Neuronal stem cell (in vitro differentiated cells): ENCODE measurements around the gene TP53RK.

ENCODE experiments used
- DNase-seq: peaks from one replicate; pipeline ENCODE4 v3.0.0-alpha.2; 2013; ENCODE audit warnings: low spot score
- H2AFZ ChIP-seq: one replicate; pipeline ENCODE4 v1.6.1; 2013; ENCODE audit warnings: mild to moderate bottlenecking, low read length, inconsistent platforms
- H2AK5ac ChIP-seq: 2 replicates; pipeline ENCODE4 v1.6.1; 2013; ENCODE audit warnings: low read depth, mild to moderate bottlenecking, inconsistent platforms, low read length, moderate library complexity, mixed read lengths
- H2BK120ac ChIP-seq: 2 replicates; pipeline ENCODE4 v1.6.1; 2013; ENCODE audit warnings: low read depth, mild to moderate bottlenecking, inconsistent platforms, low read length, moderate library complexity, mixed read lengths
- H2BK12ac ChIP-seq: one replicate; pipeline ENCODE4 v1.6.1; 2013; ENCODE audit warnings: low read length, inconsistent platforms
- H2BK15ac ChIP-seq: 2 replicates; pipeline ENCODE4 v1.6.1; 2013; ENCODE audit warnings: mild to moderate bottlenecking, low read length, inconsistent platforms, mixed read lengths
- H2BK5ac ChIP-seq: one replicate; pipeline ENCODE4 v1.6.1; 2013; ENCODE audit warnings: inconsistent platforms, mild to moderate bottlenecking, low read length, moderate library complexity
- H3K14ac ChIP-seq: one replicate; pipeline ENCODE4 v1.6.1; 2013; ENCODE audit warnings: low read length, inconsistent platforms
- H3K18ac ChIP-seq: 2 replicates; pipeline ENCODE4 v1.6.1; 2013; ENCODE audit warnings: low read length, inconsistent platforms
- H3K23ac ChIP-seq: 2 replicates; pipeline ENCODE4 v1.6.1; 2013; ENCODE audit warnings: low read depth, mild to moderate bottlenecking, mixed read lengths, low read length, inconsistent platforms; ENCODE audit not compliant: poor library complexity
- H3K27ac ChIP-seq: replicated peaks from 3 replicates; pipeline ENCODE4 v1.5.1; 2013; ENCODE audit warnings: low read length, inconsistent platforms
- H3K27me3 ChIP-seq, 3 experiments: 2 replicates each; pipeline ENCODE4 v1.6.1; 2013; ENCODE audit warnings: low read length in 3 of 3, mild to moderate bottlenecking in 2 of 3, inconsistent platforms in 1 of 3, low read depth in 1 of 3, mixed read lengths in 1 of 3, moderate library complexity in 1 of 3; ENCODE audit not compliant: control insufficient read depth in 3 of 3, insufficient read depth in 3 of 3
- H3K36me3 ChIP-seq, 2 donors: replicated peaks in 1 of 2; 2 replicates each; pipeline ENCODE4 v1.6.1; 2013; ENCODE audit warnings: low read length in 2 of 2; ENCODE audit not compliant: control insufficient read depth in 2 of 2, insufficient read depth in 2 of 2
- H3K4ac ChIP-seq: 2 replicates; pipeline ENCODE4 v1.6.1; 2013; ENCODE audit warnings: inconsistent platforms, mild to moderate bottlenecking, low read length, moderate library complexity
- H3K4me1 ChIP-seq, 2 donors: 1 replicate in 1 of 2; 2 replicates in 1 of 2; pipeline ENCODE4 v1.6.1; 2013; ENCODE audit warnings: low read length in 2 of 2, low read depth in 1 of 2; ENCODE audit not compliant: control insufficient read depth in 2 of 2, insufficient read depth in 1 of 2
- H3K4me2 ChIP-seq: one replicate; pipeline ENCODE4 v1.6.1; 2013; ENCODE audit warnings: mild to moderate bottlenecking, low read length, inconsistent platforms; ENCODE audit not compliant: insufficient read depth, poor library complexity, severe bottlenecking
- H3K4me3 ChIP-seq, 2 donors: 2 replicates each; pipeline ENCODE4 v1.5.1; 2013; ENCODE audit warnings: low read length in 2 of 2, mild to moderate bottlenecking in 2 of 2, inconsistent platforms in 1 of 2, moderate library complexity in 1 of 2
- H3K79me1 ChIP-seq: one replicate; pipeline ENCODE4 v1.6.1; 2013; ENCODE audit warnings: low read depth, mild to moderate bottlenecking, inconsistent platforms, low read length, moderate library complexity
- H3K9ac ChIP-seq: one replicate; pipeline ENCODE4 v1.6.1; 2013; ENCODE audit warnings: mild to moderate bottlenecking, low read depth, low read length, inconsistent platforms; ENCODE audit not compliant: poor library complexity
- H3K9me3 ChIP-seq, 2 donors: replicated peaks in 1 of 2; 2 replicates each; pipeline versions ENCODE3 to v1.6.1; 2013; ENCODE audit warnings: low read length in 2 of 2, mild to moderate bottlenecking in 2 of 2, inconsistent platforms in 1 of 2, low read depth in 1 of 2, mixed read lengths in 1 of 2, moderate library complexity in 1 of 2; ENCODE audit not compliant: control insufficient read depth in 2 of 2, insufficient read depth in 1 of 2
- H4K8ac ChIP-seq: one replicate; pipeline ENCODE4 v1.6.1; 2013; ENCODE audit warnings: low read depth, mild to moderate bottlenecking, inconsistent platforms, low read length, moderate library complexity
- H4K91ac ChIP-seq: one replicate; pipeline ENCODE4 v1.6.1; 2013; ENCODE audit warnings: low read length, low read depth, mild to moderate bottlenecking, inconsistent platforms; ENCODE audit not compliant: poor library complexity
- WGBS, 2 donors: extraction: QIAGEN DNeasy Blood & Tissue Kit; methylation state at CpG; one replicate each; pipeline ENCODE4 v1.1.7; 2013; ENCODE audit warnings: missing lambda C conversion rate in 2 of 2, mixed read lengths in 1 of 2; ENCODE audit not compliant: insufficient read length in 2 of 2, insufficient replicate concordance in 1 of 2; ENCODE audit errors: extremely low coverage in 2 of 2; 5-methylcytosine and 5-hydroxymethylcytosine counted together

TP53RK gene

DNA sequence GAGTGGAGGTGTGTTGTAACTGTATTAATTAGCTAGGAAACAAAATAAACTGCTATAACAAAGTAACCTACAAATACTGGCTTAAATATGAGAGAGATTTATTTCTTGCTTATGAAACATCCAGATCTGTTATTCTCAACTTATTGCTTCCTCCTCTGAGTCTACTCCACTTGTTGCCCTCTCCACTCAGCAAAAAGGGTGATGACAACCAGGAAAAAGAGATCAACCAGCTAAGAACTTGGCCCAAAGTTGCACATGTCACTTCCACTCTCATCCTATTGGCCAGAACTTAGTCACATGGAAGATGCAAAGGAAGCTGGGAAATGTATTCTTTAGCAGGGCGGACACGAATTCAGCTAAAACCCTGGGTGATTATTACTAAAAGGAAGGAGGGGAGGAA lies 5.2 kb upstream of the TP53RK start:
- no peak for DNase-seq

DNA sequence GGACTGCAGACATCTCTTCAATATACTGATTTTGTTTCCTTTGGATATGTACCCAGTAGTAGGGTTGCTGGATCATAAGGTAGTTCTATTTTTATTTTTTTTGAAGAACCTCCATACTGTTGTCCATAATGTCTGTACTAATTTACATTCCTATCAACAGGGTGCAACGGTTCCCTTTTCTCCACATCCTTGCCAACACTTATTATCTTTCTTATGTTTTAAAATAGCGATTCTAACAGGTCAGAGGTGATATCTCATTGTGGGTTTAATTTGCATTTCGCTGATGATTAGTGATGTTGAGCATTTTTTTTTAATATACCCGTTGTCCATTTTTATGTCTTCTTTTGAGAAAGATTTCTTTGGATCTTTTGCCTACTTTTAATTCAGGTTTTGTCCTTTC lies 2.0 kb upstream of the TP53RK start:
- Histone ChIP-seq H2BK12ac (no peak overlapping the region), H4K91ac (no peak overlapping the region), H3K4me2 (no peak overlapping the region), H3K18ac (no peak overlapping the region), H3K27me3 (no peaks in the 10 kb centered on the region), H3K4ac (no peak overlapping the region), H3K9ac (no peak overlapping the region), H2AFZ (no peak overlapping the region), H4K8ac (no peak overlapping the region), H2BK15ac (no peak overlapping the region), H2BK5ac (no peak overlapping the region), H3K4me3 (no peak overlapping the region), H3K36me3 (peaks cover 6 to 11% of the 10 kb centered on the region in 2 donors), H2BK120ac (no peak overlapping the region), H2AK5ac (no peak overlapping the region), H3K27ac (no peak overlapping the region), H3K4me1 (peaks cover 13 to 21% of the 10 kb centered on the region in 2 donors), H3K9me3 (no peaks in the 10 kb centered on the region), H3K23ac (no peak overlapping the region), H3K14ac (no peak overlapping the region), H3K79me1 (peaks cover 2% of the 10 kb centered on the region)
- no CpG with 5 or more reads among the region's 4 CpGs for WGBS, 2 donors
- no peak for DNase-seq

More for the DNA sequence above, 5.2 kb upstream of the TP53RK start:
- no peak overlapping the region for H3K18ac ChIP-seq
- no CpG with 5 or more reads among the region's 2 CpGs for WGBS, 2 donors
- no peak overlapping the region for H2AK5ac ChIP-seq
- H4K91ac ChIP-seq: no peak overlapping the region
- H3K36me3 ChIP-seq: no peaks in the 10 kb centered on the region
- no peak overlapping the region for H3K14ac ChIP-seq
- peaks cover 0 to 5% of the 10 kb centered on the region in 2 donors for H3K9me3 ChIP-seq
- H2BK12ac ChIP-seq: no peak overlapping the region
- no peak overlapping the region for H3K9ac ChIP-seq
- H3K27ac ChIP-seq: no peak overlapping the region
- no peaks in the 10 kb centered on the region for H3K79me1 ChIP-seq
- no peaks in the 10 kb centered on the region for H3K27me3 ChIP-seq
- H3K4me2 ChIP-seq: no peak overlapping the region
- H2BK120ac ChIP-seq: no peak overlapping the region
- no peak overlapping the region for H3K23ac ChIP-seq
- no peak overlapping the region for H3K4ac ChIP-seq
- no peak overlapping the region for H2BK5ac ChIP-seq
- H2BK15ac ChIP-seq: no peak overlapping the region
- H3K4me3 ChIP-seq: no peak overlapping the region
- peak overlapping the region; percentile 19 for H2AFZ ChIP-seq
- H4K8ac ChIP-seq: no peak overlapping the region
- peaks cover 7 to 34% of the 10 kb centered on the region in 2 donors for H3K4me1 ChIP-seq

DNA sequence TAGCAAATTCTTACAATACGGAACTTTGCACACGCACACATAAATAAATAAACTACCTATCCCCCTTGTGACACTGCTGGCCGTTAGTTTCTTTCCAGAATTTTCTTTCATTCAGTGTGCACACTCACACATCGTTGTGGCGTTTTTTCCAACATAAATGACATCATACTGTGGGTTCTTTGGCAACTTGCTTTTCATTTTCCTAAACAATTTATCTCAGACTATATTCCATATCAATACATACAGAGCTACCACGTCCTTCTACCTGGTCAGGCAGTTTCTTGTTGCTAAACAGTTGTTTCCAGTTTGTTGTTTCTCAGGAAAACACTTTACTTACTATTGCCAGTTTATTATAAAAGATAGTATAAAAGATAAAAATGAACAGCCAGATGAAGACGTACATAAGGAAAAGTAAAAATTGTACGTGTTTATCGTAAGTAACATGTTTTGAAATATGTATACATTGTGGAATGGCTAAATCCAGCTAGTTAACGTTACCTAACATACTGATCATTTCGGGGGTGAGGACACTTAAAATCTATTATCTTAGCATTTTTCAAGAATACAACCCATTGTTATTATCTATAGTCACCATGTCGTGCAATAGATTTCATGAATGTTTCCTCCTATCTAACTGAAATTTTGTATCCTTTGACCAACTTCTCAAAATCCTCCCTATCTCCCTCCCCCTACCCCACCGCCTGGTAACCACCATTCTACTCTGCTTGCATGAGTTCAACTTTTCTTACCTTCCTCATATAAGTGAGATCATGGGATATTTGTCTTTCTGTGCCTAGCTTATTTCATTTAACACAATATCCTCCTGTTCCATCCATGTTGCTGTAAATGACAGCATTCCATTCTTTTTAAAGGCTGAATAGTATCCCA lies 1.2 kb upstream of the TP53RK start:
- H2BK120ac ChIP-seq: no peak overlapping the region
- no peak overlapping the region for H4K91ac ChIP-seq
- no peak overlapping the region for H4K8ac ChIP-seq
- no peak overlapping the region for H2BK15ac ChIP-seq
- peak overlapping the region in 1 of 2 donors; percentile 46 for H3K4me3 ChIP-seq
- 100% methylated on average over 4 of the region's 13 CpGs; no CpG with 5 or more reads in 1 of the 2 donors for WGBS, 2 donors
- no peak overlapping the region for H3K23ac ChIP-seq
- no peak overlapping the region for H3K9ac ChIP-seq
- H3K27me3 ChIP-seq: no peaks in the 10 kb centered on the region
- H3K36me3 ChIP-seq: peaks cover 9 to 19% of the 10 kb centered on the region in 2 donors
- H3K4ac ChIP-seq: no peak overlapping the region
- H3K79me1 ChIP-seq: peaks cover 2% of the 10 kb centered on the region
- H3K14ac ChIP-seq: no peak overlapping the region
- DNase-seq: no peak
- peak overlapping the region; percentile 62 for H2AFZ ChIP-seq
- H2AK5ac ChIP-seq: no peak overlapping the region
- no peak overlapping the region for H2BK5ac ChIP-seq
- no peak overlapping the region for H3K27ac ChIP-seq
- H2BK12ac ChIP-seq: no peak overlapping the region
- H3K4me1 ChIP-seq: peaks cover 10 to 17% of the 10 kb centered on the region in 2 donors
- no peak overlapping the region for H3K4me2 ChIP-seq
- H3K9me3 ChIP-seq: no peaks in the 10 kb centered on the region
- no peak overlapping the region for H3K18ac ChIP-seq

DNA sequence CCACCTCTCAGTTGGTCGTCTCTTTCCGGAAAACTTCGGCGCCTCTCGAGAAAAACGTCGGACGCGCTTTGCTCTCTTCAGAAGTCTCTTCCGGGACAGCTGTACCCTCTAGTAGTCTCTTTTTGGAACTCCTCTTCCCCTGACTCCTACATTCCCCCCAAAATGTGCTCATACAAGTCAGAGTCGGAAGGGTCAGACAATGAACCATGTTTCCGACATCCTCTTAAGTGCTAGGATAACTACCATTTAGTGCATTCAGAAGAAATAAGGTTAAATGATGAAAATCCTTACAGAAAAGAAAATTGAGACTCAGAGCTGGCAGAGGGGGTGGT lies 476 bp upstream of the TP53RK start:
- Histone ChIP-seq H2AK5ac (no peak overlapping the region), H2BK120ac (no peak overlapping the region), H4K91ac (no peak overlapping the region), H2BK12ac (no peak overlapping the region), H3K9me3 (no peaks in the 10 kb centered on the region), H3K14ac (no peak overlapping the region), H2AFZ (peak overlapping the region; percentile 62), H3K23ac (no peak overlapping the region), H2BK5ac (no peak overlapping the region), H3K4me3 (peak overlapping the region in 1 of 2 donors; percentile 46), H3K4me1 (peaks cover 9 to 10% of the 10 kb centered on the region in 2 donors), H3K9ac (no peak overlapping the region), H3K79me1 (peaks cover 2% of the 10 kb centered on the region), H3K18ac (no peak overlapping the region), H3K27ac (peak overlapping the region; percentile 81), H2BK15ac (no peak overlapping the region), H3K27me3 (no peaks in the 10 kb centered on the region), H3K36me3 (peaks cover 9 to 26% of the 10 kb centered on the region in 2 donors), H3K4ac (no peak overlapping the region), H4K8ac (no peak overlapping the region), H3K4me2 (peak overlapping the region; percentile 65)
- no peak for DNase-seq
- no CpG with 5 or more reads among the region's 12 CpGs for WGBS, 2 donors
